Fibroblast of mammary gland (primary cell): ENCODE measurements around the gene P2RX3.

Experiments used
- DNase-seq: peaks from one replicate; pipeline ENCODE4 v3.0.0-alpha.2; 2010; ENCODE audit warnings: low read depth
- H3K4me3 ChIP-seq: 2 replicates; pipeline ENCODE4 v1.5.1; 2011; ENCODE audit warnings: low read depth, mild to moderate bottlenecking, low read length, moderate library complexity; ENCODE audit not compliant: control insufficient read depth
- TF ChIP-seq, protein P1 (sequence below): conservative IDR thresholded peaks from 2 replicates; pipeline ENCODE4 v1.5.1; 2011; ENCODE audit warnings: low read depth, low read length, inconsistent platforms; ENCODE audit not compliant: control insufficient read depth, insufficient read depth

Gene P2RX3

DNA sequence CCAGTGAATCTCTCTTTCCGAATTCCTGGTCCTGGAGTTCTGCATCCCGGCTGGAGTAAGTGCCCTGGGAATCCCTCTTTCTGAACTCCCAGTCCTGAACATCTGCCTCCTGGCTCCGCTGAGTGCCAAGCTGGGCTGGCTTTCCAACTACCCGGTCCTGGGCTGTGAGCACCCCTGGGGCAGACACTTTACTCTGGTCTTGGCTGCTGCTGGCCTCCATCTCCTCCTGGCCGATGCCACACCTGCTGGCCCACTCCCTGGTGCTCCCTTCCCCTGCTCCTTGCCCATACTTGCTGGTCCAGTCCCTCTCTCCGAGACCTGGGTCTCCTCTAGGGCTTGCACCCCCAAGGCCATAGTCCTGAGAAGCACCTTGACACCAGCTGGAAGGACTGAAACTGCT, 28.1 kb upstream of the P2RX3 start:
- no peak for DNase-seq
- no peak overlapping the region for H3K4me3 ChIP-seq
- TF ChIP-seq, protein P1, sequence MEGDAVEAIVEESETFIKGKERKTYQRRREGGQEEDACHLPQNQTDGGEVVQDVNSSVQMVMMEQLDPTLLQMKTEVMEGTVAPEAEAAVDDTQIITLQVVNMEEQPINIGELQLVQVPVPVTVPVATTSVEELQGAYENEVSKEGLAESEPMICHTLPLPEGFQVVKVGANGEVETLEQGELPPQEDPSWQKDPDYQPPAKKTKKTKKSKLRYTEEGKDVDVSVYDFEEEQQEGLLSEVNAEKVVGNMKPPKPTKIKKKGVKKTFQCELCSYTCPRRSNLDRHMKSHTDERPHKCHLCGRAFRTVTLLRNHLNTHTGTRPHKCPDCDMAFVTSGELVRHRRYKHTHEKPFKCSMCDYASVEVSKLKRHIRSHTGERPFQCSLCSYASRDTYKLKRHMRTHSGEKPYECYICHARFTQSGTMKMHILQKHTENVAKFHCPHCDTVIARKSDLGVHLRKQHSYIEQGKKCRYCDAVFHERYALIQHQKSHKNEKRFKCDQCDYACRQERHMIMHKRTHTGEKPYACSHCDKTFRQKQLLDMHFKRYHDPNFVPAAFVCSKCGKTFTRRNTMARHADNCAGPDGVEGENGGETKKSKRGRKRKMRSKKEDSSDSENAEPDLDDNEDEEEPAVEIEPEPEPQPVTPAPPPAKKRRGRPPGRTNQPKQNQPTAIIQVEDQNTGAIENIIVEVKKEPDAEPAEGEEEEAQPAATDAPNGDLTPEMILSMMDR = no peak

DNA sequence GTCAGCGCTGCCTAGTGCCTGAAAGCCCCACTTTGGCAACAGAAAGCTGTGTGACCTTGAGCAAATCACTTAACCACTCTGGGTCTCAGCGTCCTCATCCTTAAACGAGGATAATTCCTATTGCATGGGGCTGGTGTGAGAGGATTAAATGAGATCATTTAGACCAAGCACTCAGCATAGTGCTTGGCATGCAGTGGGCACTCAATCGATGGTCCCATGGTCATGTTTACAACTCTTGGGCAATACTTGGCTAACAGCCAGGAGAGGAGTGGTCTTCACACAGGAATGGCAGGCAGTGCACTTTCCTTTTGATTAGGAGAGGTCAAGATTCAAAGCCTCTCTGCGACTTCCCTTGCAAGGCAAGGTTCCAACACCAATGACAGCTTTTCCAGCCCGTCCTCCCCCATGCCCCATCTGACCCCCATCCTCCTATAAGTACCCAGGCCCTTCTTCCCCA, 27.5 kb upstream of the P2RX3 start:
- TF ChIP-seq, protein P1 = no peak
- H3K4me3 ChIP-seq = peak overlapping the region; percentile 51
- peak; percentile 59 for DNase-seq

DNA sequence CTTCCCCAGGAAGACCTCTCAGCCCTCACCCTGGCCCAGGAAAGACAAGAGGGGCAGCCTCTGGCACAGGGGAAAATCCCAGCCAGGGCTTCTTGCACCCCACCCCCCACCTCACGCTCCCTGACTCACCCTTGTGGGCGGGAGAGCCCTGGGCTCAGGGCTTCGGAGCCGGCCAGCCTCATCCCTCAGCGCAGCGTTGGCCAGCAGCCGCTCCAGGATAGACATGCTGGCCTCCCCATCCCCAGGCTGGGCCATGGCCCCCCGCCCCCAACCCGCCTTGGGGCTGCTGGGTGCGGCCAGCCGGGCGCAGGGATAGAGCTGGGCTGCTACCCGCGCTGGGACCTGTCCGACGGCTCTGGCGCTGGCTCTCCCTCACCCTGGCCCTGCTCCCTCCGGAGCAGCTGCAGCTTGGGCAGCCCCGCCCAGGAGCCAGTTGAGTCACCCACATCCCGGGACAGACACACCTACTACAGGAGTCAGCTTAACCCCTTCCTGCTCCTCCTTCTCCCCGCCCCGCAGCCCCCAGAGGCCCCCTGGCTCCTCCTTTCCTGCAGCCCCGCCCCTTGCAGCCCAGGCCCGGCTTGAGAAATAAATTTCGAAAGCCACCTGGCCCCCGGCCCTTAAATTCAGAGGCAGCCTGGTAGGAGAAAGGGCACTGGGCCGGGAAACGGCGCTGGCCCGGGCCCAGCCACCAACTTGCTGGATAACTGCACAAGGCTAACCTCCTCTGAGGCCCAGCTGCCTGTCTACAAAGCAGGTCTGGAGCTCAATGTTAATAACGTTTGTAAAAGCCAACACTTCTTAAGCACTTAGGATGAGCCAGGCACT, 26.8 kb upstream of the P2RX3 start:
- TF ChIP-seq, protein P1 = no peak
- DNase-seq = peak; percentile 98
- H3K4me3 ChIP-seq = peak overlapping the region; percentile 51

DNA sequence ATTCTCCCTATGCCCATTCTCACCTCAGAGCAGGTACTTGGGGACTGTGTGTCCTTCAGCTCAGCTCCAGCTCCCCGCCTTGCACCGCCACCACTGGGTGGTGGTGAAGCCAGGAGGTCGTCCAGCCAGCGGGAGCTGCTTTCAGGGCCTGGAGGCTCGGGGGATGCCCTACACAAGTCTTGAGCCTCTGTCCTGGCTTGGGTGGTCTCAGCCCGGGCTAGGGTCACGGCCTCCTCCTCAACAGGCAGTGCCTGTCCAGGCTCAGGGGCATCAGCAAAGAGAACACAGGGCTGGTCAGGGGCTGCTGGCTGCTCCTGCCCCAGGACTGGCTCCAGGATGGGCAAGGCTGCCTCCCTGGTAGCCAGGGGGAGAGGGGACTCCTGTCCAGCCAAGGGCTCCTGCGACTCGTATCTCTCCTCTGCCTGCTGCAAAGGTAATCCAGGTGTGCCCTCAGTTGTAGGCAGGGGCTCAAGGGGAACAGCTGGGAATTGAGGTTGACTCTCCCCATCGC, 25.6 kb upstream of the P2RX3 start:
- no peak for DNase-seq
- TF ChIP-seq, protein P1 = no peak
- H3K4me3 ChIP-seq = no peak overlapping the region

DNA sequence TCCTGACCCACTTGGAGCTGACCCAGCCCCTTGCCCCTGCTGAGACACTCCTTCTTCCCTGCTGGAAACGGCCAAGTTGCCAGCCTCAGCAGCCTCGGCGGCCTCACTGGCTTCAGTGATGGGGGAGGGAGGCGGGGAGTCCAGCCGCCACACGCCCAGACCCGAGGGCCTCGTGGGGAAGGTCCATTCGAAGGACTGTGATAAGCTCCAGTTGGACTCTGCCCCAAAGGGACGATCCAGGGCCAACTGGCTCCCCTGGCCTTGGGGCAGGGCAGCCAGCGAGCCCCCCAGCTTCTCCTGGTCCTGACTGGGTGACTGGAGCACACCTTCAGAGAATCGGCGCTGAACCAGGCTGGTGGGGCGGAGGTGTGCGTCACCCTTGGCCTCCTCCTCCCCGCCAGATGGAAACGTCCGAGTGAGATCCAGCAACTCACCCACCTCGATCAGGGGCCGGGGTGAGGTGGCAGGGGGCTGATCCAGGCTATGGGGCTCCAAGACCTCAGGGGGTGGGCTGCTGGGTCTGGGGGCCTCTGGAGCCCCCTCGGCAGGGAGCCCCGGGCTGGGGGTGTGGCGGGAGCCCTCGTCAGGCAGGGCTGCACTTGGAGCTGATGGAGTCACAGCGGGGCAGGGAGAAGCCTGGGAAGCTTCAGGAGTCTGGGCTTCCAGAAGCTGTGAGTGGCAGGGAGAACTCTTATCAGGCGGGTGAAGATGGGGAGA, 24.9 kb upstream of the P2RX3 start:
- no peak for DNase-seq

DNA sequence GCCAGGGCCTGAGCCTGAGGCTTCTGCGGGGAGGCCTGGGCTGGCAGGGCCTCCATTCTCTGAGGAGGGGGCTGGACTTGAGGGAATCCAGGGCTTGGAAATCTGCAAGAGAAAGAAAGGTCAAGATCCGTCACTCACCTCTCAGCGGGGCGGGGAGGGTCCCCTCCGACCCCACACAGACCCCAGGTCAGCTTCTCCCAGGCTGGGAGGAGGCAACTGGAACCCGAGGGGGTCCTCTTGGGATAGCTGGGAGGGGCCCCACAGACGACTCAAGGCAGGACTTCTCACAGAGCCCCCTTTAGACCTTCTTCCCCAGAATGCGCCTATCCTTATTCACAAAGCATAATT, 24.4 kb upstream of the P2RX3 start:
- TF ChIP-seq, protein P1 = no peak
- DNase-seq = no peak
- no peak overlapping the region for H3K4me3 ChIP-seq

More for the DNA sequence above, 24.9 kb upstream of the P2RX3 start:
- no peak overlapping the region for H3K4me3 ChIP-seq
- TF ChIP-seq, protein P1 = no peak
